Ishikawa (cell line): Measurements from ENCODE around the gene DCUN1D2.

Source experiments
- CEBPB ChIP-seq: IDR thresholded peaks from 2 replicates; pipeline ENCODE4 v1.6.1; 2012
- CREB1 ChIP-seq: IDR thresholded peaks from 2 replicates; pipeline ENCODE4 v1.6.1; 2012; ENCODE audit warnings: low read depth
- EGR1 ChIP-seq: IDR thresholded peaks from 2 replicates; pipeline ENCODE4 v1.6.1; 2012
- EP300 ChIP-seq: IDR thresholded peaks from 2 replicates; pipeline ENCODE4 v1.6.1; 2012; ENCODE audit warnings: borderline replicate concordance
- FOXM1 ChIP-seq: IDR thresholded peaks from 2 replicates; pipeline ENCODE4 v1.6.1; 2012; ENCODE audit warnings: low read depth, borderline replicate concordance
- MAX ChIP-seq: IDR thresholded peaks from 2 replicates; pipeline ENCODE4 v1.6.1; 2012
- NFIC ChIP-seq: IDR thresholded peaks from 2 replicates; pipeline ENCODE4 v1.6.1; 2012
- RAD21 ChIP-seq: IDR thresholded peaks from 2 replicates; pipeline ENCODE4 v1.6.1; 2012; ENCODE audit warnings: low read depth
- REST ChIP-seq: IDR thresholded peaks from 2 replicates; pipeline ENCODE4 v1.6.1; 2012; ENCODE audit warnings: low read depth, mild to moderate bottlenecking
- TAF1 ChIP-seq: IDR thresholded peaks from 2 replicates; pipeline ENCODE4 v1.6.1; 2012; ENCODE audit warnings: low read depth, mild to moderate bottlenecking
- TCF12 ChIP-seq: IDR thresholded peaks from 2 replicates; pipeline ENCODE4 v1.6.1; 2012; ENCODE audit warnings: low read depth
- TEAD4 ChIP-seq: IDR thresholded peaks from 2 replicates; pipeline ENCODE4 v1.6.1; 2012
- USF1 ChIP-seq: IDR thresholded peaks from 2 replicates; pipeline ENCODE4 v1.6.1; 2012
- YY1 ChIP-seq: IDR thresholded peaks from 2 replicates; pipeline ENCODE4 v1.6.1; 2012; ENCODE audit warnings: low read depth
- ZBTB7A ChIP-seq: IDR thresholded peaks from 2 replicates; pipeline ENCODE4 v1.6.1; 2012; ENCODE audit warnings: low read depth

The DCUN1D2 gene

GRCh38 chr13:113415032-113415431, 75.5 kb downstream of the DCUN1D2 start:
- TF ChIP-seq USF1 (no peak), TAF1 (no peak), MAX (no peak), CEBPB (no peak), TEAD4 (no peak), EGR1 (no peak), CREB1 (no peak)

- no peak for TF ChIP-seq RAD21
- TF ChIP-seq NFIC = no peak
- no peak for TF ChIP-seq MAX
- TF ChIP-seq EGR1 = no peak
- no peak for TF ChIP-seq EP300
- TF ChIP-seq TCF12 = no peak
- TF ChIP-seq USF1 = no peak
- no peak for TF ChIP-seq FOXM1
- no peak for TF ChIP-seq CREB1
- no peak for TF ChIP-seq YY1
- TF ChIP-seq CEBPB = no peak
- no peak for TF ChIP-seq ZBTB7A
- TF ChIP-seq TAF1 = no peak
- no peak for TF ChIP-seq TEAD4
- no peak for TF ChIP-seq REST
Observed at GRCh38 chr13:113414335-113414734, 76.2 kb downstream of the DCUN1D2 start.

GRCh38 chr13:113413898-113414282, 76.6 kb downstream of the DCUN1D2 start:
- TF ChIP-seq USF1 = no peak
- no peak for TF ChIP-seq RAD21
- no peak; the same call in 1 of the 2 replicates for TF ChIP-seq MAX
- TF ChIP-seq TAF1 = no peak
- TF ChIP-seq CEBPB = no peak
- TF ChIP-seq CREB1 = no peak
- peak; percentile 6; the same call in 1 of the 2 replicates for TF ChIP-seq EP300
- peak; percentile 11; the same call in 1 of the 2 replicates for TF ChIP-seq ZBTB7A
- peak; percentile 26; the same call in 1 of the 2 replicates for TF ChIP-seq YY1

GRCh38 chr13:113413178-113413897, 77.2 kb downstream of the DCUN1D2 start:
- peak; percentile 27; the same call in 1 of the 2 replicates for TF ChIP-seq NFIC
- no peak for TF ChIP-seq TAF1
- TF ChIP-seq TEAD4 = peak; percentile 35; the same call in 1 of the 2 replicates
- TF ChIP-seq ZBTB7A = peak; percentile 65; the same call in 1 of the 2 replicates
- peak; percentile 42; the same call in 1 of the 2 replicates for TF ChIP-seq TCF12
- TF ChIP-seq EP300 = peak; percentile 66; the same call in 1 of the 2 replicates
- TF ChIP-seq REST = no peak

- no peak for TF ChIP-seq RAD21
- no peak for TF ChIP-seq ZBTB7A
- no peak for TF ChIP-seq REST
- TF ChIP-seq NFIC = no peak
- TF ChIP-seq MAX = no peak
- TF ChIP-seq USF1 = no peak
- TF ChIP-seq EGR1 = no peak
- TF ChIP-seq TAF1 = no peak
- TF ChIP-seq YY1 = no peak
- no peak for TF ChIP-seq FOXM1
- TF ChIP-seq CREB1 = no peak
Observed at GRCh38 chr13:113412440-113412839, 78.1 kb downstream of the DCUN1D2 start.
